Eye (tissue), 1 donor: ENCODE data around the gene RAPSN.

Experiments
- DNase-seq: peaks from one replicate; pipeline ENCODE4 v3.0.0-alpha.2; 2015

RAPSN gene

GRCh38 chr11:47464483-47464882 lies 15.5 kb upstream of the RAPSN start:
- peak; percentile 75 for DNase-seq

DNA sequence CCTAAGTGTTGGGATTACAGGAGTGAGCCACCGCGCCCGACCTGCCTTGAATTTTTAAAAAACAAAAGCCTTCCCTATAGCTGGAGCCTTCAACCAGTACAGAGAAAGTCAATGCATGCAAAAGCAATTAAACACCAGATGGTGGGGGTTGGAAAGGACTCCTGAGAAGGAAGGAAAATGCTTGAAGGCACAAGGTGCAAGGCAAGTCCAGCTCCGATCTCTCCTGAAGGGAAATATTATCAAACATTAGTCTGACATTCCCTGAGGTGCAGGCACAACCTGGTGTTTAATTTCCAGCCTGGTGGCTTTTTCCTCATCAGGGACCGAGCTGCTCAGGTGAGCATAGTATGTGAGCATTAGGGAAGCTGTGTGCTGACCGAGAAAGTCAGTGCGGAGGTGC lies 12.9 kb upstream of the RAPSN start:
- no peak for DNase-seq

DNA sequence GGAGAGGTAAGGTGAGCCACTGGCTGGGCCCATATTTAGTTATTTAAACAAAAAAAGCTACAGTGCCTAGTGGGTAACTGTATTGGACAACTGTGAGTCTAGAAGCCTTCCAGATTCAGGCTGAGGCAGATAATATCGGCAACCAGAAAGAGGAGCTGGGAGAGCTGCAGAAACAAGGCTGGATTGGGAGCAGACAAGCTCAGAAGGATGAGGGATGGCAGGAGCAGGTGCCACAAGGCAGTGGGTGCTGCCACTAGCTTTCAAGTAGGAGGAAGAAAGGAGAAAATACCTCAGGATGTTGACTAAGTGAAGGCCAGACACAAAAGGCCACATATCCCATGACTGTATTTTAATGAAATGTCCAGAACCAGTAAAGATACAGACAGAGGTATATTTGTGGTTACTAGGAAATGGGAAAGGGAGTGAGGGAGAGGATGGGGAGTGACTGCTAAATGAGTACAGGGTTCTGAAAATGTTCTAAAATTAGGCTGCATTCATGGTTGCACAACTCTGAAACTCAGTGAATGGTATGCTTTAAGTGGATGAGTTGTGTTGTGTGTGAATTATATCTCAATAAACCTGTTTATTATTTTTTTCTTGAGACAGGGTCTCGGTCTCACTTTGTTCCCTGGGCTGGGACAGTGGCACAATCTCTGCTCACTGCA lies 11.8 kb upstream of the RAPSN start:
- no peak for DNase-seq

DNA sequence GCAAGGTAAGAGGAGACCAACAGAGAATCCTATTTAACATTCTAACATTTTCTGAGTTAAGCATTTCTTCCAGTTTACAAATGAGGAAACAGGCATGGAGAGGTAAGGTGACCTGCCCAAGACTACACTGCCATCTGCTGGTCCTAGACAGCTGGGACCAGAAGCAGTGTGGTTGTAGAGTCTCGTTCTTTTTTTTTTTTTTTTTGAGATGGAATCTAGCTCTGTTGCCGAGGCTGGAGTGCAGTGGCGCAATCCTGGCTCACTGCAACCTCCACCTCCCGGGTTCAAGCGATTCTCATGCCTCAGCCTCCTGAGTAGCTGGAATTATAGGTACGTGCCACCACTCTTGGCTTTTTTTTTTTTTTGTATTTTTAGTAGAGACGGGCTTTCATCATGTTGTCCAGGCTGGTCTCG lies 5.3 kb upstream of the RAPSN start:
- peak; percentile 82 for DNase-seq

- DNase-seq, result no peak
Observed at GRCh38 chr11:47453365-47453764, 4.4 kb upstream of the RAPSN start.

DNA sequence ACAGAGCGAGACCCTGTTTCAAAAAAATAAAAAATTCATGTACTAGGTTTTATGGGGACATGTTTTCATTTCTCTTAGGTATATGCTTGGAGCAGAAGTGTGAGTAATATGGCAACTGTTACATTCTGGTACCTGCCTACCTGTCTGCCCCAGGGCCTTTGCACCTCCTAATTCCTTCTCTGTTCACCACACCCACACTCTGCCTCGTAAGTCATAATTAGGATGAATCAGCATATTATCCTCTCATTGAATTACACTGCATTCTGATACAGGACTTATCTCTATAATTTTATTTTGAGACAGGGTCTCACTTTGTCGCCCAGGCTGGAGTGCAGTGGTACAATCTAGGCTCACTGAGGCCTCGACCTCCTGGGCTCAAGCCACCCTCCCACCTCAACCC lies 3.1 kb upstream of the RAPSN start:
- no peak for DNase-seq

DNA sequence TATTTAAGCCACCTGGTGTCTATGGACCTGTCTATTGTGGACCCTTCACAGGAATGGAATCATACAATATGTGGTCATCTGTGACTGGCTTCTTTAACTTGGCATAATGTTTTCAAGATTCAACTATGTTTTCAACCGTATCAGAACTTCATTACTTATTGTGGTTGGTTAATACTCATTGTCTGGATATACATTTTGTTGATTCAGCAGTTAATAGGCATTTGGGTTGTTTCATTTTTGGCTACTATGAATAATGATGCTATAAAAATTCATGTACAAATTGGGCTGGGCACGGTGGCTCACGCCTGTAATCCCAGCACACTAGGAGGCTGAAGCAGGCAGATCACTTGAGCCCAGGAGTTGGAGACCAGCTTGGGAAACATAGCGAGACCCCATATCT lies 2.5 kb upstream of the RAPSN start:
- DNase-seq, result no peak

GRCh38 chr11:47449541-47449940 lies 605 bp upstream of the RAPSN start:
- no peak for DNase-seq

- DNase-seq, result no peak
Observed at GRCh38 chr11:47447906-47448305, 1.0 kb downstream of the RAPSN start.

DNA sequence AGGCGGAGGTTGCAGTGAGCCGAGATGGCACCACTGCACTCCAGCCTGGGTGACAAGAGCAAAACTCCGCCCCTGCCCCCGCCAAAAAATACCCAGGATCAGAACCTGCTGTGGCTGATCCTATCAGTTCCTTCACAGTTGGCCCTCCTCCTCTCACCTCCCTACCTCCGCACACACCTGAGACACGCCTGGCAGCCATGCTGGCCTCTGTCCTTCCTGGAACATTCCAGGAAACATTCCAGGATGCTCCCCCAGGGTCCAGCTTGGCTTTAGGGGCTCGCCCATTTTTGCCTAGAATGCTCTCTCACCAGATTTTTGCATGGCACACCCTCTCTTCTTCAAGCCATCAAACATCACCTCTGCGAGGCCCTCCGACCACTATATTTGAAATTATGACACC lies 2.1 kb downstream of the RAPSN start:
- no peak for DNase-seq

DNA sequence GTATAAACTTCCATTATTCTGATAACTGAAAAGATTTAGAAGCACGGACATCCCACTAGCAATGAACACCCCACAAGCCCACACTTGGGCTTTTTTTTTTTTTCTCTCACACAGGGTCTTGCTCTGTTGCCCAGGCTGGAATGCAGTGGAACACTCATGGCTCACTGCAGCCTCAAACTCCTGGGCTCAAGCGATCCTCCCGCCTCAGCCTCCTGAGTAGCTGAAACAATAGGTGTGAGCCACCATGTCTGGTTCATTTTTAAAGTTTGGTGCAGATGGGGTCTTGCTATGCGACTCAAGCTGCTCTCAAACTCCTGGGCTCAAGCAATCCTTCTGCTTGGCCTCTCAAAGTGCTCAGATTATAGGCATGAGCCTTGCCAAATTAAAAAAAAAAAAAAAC lies 3.1 kb downstream of the RAPSN start:
- DNase-seq, result no peak

GRCh38 chr11:47443817-47444216 lies 5.1 kb downstream of the RAPSN start:
- no peak for DNase-seq

- DNase-seq, result no peak
Observed at GRCh38 chr11:47443028-47443700, 5.8 kb downstream of the RAPSN start.

GRCh38 chr11:47442514-47442913 lies 6.4 kb downstream of the RAPSN start:
- DNase-seq, result no peak

DNA sequence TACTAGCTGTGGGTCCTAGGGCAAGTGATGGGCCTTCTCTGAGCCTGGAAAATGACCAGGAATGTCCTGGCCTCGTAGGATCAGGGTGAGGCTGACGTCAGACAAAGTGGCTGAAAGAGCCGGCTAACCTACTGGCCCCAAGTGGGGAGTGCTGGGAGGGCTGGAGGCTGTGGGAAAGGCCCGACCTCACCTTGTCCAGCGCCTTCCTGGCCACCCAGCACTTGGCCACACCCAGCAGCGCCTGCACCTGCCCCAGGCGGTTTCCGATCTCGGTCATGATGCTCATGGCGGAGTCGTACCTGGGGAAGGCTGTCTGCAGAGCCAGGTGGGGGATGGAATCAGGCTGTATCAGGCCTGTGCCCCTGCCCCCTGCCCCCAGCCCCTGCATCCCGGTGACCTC lies 7.5 kb downstream of the RAPSN start:
- DNase-seq, result no peak

DNA sequence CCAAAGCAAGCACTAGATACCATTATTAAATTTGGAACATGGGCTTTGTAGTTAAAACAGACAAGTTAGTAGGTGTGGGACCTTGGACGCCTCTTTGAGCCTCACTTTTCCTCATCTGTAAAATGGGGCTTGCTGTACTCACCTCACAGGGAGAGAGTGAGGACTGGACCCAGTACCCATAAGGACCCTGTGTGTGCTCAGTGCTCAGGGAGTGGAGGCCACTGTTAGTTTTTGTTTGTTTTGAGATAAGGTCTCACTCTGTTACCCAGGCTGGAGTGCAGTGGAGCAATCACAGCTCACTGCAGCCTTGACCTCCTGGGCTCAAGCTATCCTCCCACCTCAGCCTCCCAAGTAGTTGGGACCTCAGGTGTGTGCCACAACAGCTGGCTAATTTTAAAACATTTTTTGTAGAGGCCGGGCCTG lies 8.9 kb downstream of the RAPSN start:
- no peak for DNase-seq

GRCh38 chr11:47438721-47439120 lies 10.2 kb downstream of the RAPSN start:
- no peak for DNase-seq

GRCh38 chr11:47437746-47438418 lies 11.1 kb downstream of the RAPSN start:
- DNase-seq, result no peak

- no peak for DNase-seq
Observed at GRCh38 chr11:47437218-47437745, 11.7 kb downstream of the RAPSN start.

DNA sequence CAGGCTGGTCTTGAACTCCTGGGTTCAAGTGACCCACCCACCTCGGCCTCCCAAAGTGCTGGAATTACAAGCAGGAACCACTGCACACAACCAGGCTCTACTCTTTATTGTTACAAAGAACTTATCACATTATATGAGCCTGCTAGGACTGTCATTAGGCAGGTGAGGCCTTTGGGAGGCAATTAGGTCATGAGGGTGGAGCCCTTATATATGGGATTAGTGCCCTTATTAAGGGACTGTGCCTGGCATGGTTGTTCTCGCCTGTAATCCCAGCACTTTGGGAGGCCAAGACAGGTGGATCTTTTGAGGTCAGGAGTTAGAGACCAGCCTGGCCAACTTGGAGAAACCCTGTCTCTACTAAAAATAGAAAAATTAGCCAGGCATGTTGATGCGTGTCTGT lies 12.2 kb downstream of the RAPSN start:
- no peak for DNase-seq

- no peak for DNase-seq
Observed at GRCh38 chr11:47435687-47436086, 13.2 kb downstream of the RAPSN start.

- no peak for DNase-seq
Observed at GRCh38 chr11:47434011-47434786, 14.7 kb downstream of the RAPSN start.

- no peak for DNase-seq
Observed at GRCh38 chr11:47433157-47433556, 15.8 kb downstream of the RAPSN start.
